ENCODE measurements around the gene FOXK1.
"Not testable (repeated sequence)": the region's sequence is repeated elsewhere in the genome, so short reads cannot be mapped to it uniquely, and the experiment has no call there.

Gene FOXK1

GRCh38 chr7:4787947-4788626 lies 106.0 kb downstream of the FOXK1 start:
- no peak for DNase-seq

- DNase-seq = no peak
These were observed 106.6 kb downstream of the FOXK1 start for GRCh38 chr7:4788627-4789189.

- no peak for DNase-seq
These were observed 107.3 kb downstream of the FOXK1 start for GRCh38 chr7:4789194-4790077.

- no peak for DNase-seq
These were observed 108.0 kb downstream of the FOXK1 start for GRCh38 chr7:4790078-4790465.

- DNase-seq = no peak
These were observed 108.5 kb downstream of the FOXK1 start for GRCh38 chr7:4790516-4790991.

GRCh38 chr7:4791101-4791737 lies 109.1 kb downstream of the FOXK1 start:
- no peak for DNase-seq

- DNase-seq = no peak
These were observed 109.8 kb downstream of the FOXK1 start for GRCh38 chr7:4791738-4792536.

- no peak for DNase-seq
These were observed 110.5 kb downstream of the FOXK1 start for GRCh38 chr7:4792537-4793126.

- DNase-seq = not testable (repeated sequence)
These were observed 111.4 kb downstream of the FOXK1 start for GRCh38 chr7:4793385-4793993.

GRCh38 chr7:4794171-4794570 lies 112.1 kb downstream of the FOXK1 start:
- DNase-seq = not testable (repeated sequence)

- DNase-seq = no peak
These were observed 112.7 kb downstream of the FOXK1 start for GRCh38 chr7:4794591-4795350.

GRCh38 chr7:4796453-4796852 lies 114.4 kb downstream of the FOXK1 start:
- no peak for DNase-seq

- no peak for DNase-seq
These were observed 116.0 kb downstream of the FOXK1 start for GRCh38 chr7:4797858-4798705.

- DNase-seq = no peak
These were observed 116.7 kb downstream of the FOXK1 start for GRCh38 chr7:4798706-4799235.

GRCh38 chr7:4799508-4800268 lies 117.6 kb downstream of the FOXK1 start:
- DNase-seq = no peak

GRCh38 chr7:4800487-4800886 lies 118.4 kb downstream of the FOXK1 start:
- no peak for DNase-seq

GRCh38 chr7:4800926-4801838 lies 119.1 kb downstream of the FOXK1 start:
- DNase-seq = peak; percentile 92

- DNase-seq = peak; percentile 43
These were observed 119.7 kb downstream of the FOXK1 start for GRCh38 chr7:4801839-4802231.

Measured in NCI-H2171 treated with DMSO at 0.1 percent for 48 hours (cell line).